Measurements from ENCODE around the gene DNAH3.

GRCh38 chr16:21116148-21116693 lies 34.4 kb downstream of the DNAH3 start:
- TF ChIP-seq POLR2A (IDR thresholded peaks at IDR 0.05; ENCODE audit: insufficient read depth in 1 of 2, low read depth in 2 of 2, low read length in 2 of 2) (peak; percentile 40 to 55; a peak in 3 of 4 replicates), ZNF577 (CRISPR knock-in tag; IDR thresholded peaks at IDR 0.05; ENCODE audit: borderline replicate concordance, low read depth) (no peak), NR3C1 (CRISPR knock-in tag; IDR thresholded peaks at IDR 0.05) (no peak), SRF (IDR thresholded peaks at IDR 0.05; ENCODE audit: low read depth, low read length) (no peak), CTCF (CRISPR knock-in tag; IDR thresholded peaks at IDR 0.05) (no peak), RFX5 (IDR thresholded peaks at IDR 0.05; ENCODE audit: low read depth, low read length) (no peak), ZNF138 (CRISPR knock-in tag; IDR thresholded peaks at IDR 0.05; ENCODE audit: low read depth) (no peak), SIN3A (IDR thresholded peaks at IDR 0.05; ENCODE audit: borderline replicate concordance, low read depth, low read length) (no peak)

All from HepG2 (cell line).